Thoracic aorta (tissue), 2 donors: ENCODE data around the gene EFNA3. TPM values are rescaled to one million over a fixed set of nuclear protein-coding genes. Genes with fewer than 3 reads are reported as not detected.

ENCODE experiments used
- ATAC-seq: fragments of 150-250 bp; one replicate; pipeline ENCODE4 v1.8.0; 2017; ENCODE audit warnings: low read depth; ENCODE audit not compliant: insufficient number of reproducible peaks, low FRiP score
- DNase-seq: peaks from one replicate; pipeline ENCODE4 v3.0.0-alpha.2; 2020; ENCODE audit warnings: low spot score
- H3K27ac ChIP-seq, 2 donors: fragments of 200-600 bp; sonication (generic); 1 replicate in 1 of 2; 2 replicates in 1 of 2; pipeline ENCODE4 v1.5.1; 2016; ENCODE audit warnings: mild to moderate bottlenecking in 2 of 2, moderate library complexity in 2 of 2
- H3K27me3 ChIP-seq: fragments of 200-600 bp; sonication (generic); replicated peaks from 2 replicates; pipeline ENCODE4 v1.6.0; 2016; ENCODE audit warnings: mild to moderate bottlenecking; ENCODE audit not compliant: insufficient read depth
- H3K36me3 ChIP-seq: fragments of 200-600 bp; sonication (generic); one replicate; pipeline ENCODE4 v1.5.1; 2016
- H3K4me1 ChIP-seq, 2 donors: fragments of 200-600 bp; sonication (generic); 1 replicate in 1 of 2; 2 replicates in 1 of 2; pipeline versions ENCODE4 v1.5.1 to v1.6.0; 2016; ENCODE audit warnings: low read depth in 2 of 2, mild to moderate bottlenecking in 1 of 2; ENCODE audit not compliant: control insufficient read depth in 1 of 2
- H3K4me3 ChIP-seq: fragments of 200-600 bp; sonication (generic); 2 replicates; pipeline ENCODE4 v1.5.1; 2016; ENCODE audit warnings: mild to moderate bottlenecking
- H3K9me3 ChIP-seq: fragments of 200-600 bp; sonication (generic); 2 replicates; pipeline ENCODE4 v1.5.1; 2016
- total RNA-seq, 2 donors: library from RNA; depleted of rRNA; stranded (reverse); fragments of >200 nt; gene quantifications; one replicate each; pipeline versions ENCODE4 v1.1.0 to v1.2.3, GENCODE V29; 2016
- TF ChIP-seq, protein P1 (sequence below): fragments of 200-600 bp; sonication (generic); IDR thresholded peaks from one replicate; pipeline ENCODE4 v1.5.1; 2019; ENCODE audit warnings: antibody characterized with exemption

EFNA3 gene
- total RNA-seq, 2 donors from 2014 or later: 1.5 to 3.2 TPM

DNA sequence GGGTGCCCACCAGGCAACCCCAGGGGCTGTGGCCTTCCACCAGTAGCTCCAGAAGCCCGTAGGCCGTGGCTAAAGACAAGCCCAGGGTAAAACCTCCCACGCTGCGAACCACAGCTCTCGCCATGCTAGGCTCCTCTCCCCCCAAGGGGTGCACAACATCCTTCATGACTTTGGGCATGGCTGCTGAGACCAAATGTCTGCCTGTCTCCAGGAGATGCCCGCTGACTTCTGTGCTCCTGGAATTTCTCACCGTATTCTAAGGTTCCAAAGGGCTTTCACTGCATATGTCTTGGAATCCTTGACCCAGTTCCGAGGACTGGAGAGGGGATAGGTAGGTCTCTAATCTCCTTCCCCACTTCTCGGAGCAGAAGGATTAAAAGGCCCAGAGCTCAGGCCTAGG is 45.1 kb upstream of the EFNA3 start, which contains the start of the genes DCST1 and DCST2:
Gene DCST1, plus strand, starts transcription at position 301 of the 400 bp plus-strand sequence. CDS start 213 bp downstream, outside the sequence.
Gene DCST2, minus strand, starts transcription at position 258 of the 400 bp plus-strand sequence. Its CDS starts 80 bp downstream, at position 178.
- Histone ChIP-seq H3K9me3 (no peaks in the 10 kb centered on the region), H3K36me3 (no peaks in the 10 kb centered on the region), H3K27me3 (no peaks in the 10 kb centered on the region), H3K4me3 (no peak within 1 kb of the TSS), H3K4me1 (no peaks in the 10 kb centered on the region), H3K27ac (no peak within 1 kb of the TSS)
- TF ChIP-seq, protein P1, sequence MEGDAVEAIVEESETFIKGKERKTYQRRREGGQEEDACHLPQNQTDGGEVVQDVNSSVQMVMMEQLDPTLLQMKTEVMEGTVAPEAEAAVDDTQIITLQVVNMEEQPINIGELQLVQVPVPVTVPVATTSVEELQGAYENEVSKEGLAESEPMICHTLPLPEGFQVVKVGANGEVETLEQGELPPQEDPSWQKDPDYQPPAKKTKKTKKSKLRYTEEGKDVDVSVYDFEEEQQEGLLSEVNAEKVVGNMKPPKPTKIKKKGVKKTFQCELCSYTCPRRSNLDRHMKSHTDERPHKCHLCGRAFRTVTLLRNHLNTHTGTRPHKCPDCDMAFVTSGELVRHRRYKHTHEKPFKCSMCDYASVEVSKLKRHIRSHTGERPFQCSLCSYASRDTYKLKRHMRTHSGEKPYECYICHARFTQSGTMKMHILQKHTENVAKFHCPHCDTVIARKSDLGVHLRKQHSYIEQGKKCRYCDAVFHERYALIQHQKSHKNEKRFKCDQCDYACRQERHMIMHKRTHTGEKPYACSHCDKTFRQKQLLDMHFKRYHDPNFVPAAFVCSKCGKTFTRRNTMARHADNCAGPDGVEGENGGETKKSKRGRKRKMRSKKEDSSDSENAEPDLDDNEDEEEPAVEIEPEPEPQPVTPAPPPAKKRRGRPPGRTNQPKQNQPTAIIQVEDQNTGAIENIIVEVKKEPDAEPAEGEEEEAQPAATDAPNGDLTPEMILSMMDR: no peak
- no peak for DNase-seq
- ATAC-seq: no peak

DNA sequence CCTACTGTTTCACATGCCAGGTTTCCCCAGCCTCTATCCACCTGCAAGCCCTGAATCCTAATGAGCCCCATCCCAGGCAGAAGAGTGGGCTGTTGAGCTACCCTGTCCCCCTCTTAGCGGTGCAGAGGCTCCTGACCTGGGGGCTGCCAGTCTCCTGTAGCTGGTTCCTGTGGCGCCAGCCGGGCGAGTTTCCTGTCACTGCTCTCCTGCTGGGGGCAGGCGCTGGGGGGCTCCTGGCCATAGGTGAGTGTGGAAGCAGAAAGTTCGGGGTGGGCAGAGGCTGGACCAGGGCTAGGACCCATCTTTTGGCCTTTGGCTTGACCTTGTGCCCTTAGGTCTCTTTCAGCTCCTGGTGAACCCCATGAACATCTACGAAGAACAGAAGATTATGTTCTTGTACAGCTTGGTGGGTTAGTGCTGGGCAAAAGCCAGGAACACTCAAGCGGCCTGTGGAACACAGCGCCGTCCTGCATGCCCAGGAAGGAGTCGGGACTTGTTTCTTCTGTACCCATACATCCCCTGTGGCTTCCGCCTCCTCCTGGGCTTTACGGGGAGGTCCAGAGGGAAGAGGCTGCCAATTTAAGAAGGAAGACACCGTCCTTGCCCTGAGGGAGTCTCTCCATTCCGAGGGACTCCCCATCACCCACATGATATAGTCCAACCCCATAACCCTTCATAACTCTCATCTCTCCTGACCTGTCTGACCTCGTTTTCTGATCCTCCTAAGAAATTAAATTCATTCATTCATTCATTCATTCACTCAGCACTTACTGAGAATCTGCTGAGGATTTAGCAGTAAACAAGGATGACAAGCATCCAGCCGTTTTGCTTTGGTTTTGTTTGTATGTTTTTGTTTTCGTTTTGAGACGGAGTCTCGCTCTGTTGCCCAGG is 44.1 kb upstream of the EFNA3 start:
- no peak for ATAC-seq
- H3K4me1 ChIP-seq: no peaks in the 10 kb centered on the region
- H3K36me3 ChIP-seq: no peaks in the 10 kb centered on the region
- no peak overlapping the region for H3K4me3 ChIP-seq
- H3K27ac ChIP-seq: no peak overlapping the region
- no peaks in the 10 kb centered on the region for H3K9me3 ChIP-seq
- TF ChIP-seq, protein P1: no peak
- H3K27me3 ChIP-seq: no peaks in the 10 kb centered on the region
- no peak for DNase-seq

DNA sequence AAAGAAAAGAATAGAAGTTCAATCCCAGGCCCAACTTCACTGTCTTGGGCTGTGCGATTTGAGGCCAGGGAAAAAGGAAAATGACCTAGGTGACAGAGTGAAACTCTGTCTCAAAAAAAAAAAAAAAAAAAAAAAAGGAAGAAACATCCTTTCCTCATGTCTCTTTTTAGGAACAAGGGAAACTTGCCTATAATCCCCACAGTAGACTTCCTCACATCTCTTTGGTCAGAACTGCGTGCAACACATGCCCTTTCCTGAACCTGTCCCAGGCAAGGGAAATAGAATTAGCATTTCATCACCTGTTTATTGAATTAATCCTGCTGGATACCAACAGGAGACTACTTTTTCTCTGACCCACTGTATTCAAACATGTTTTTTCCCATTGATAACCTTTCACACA is 42.7 kb upstream of the EFNA3 start:
- DNase-seq (no peak), ATAC-seq (no peak)
- no peaks in the 10 kb centered on the region for H3K27me3 ChIP-seq
- H3K9me3 ChIP-seq: no peaks in the 10 kb centered on the region
- no peak overlapping the region for H3K4me3 ChIP-seq
- H3K27ac ChIP-seq: no peak overlapping the region
- H3K36me3 ChIP-seq: no peaks in the 10 kb centered on the region
- no peaks in the 10 kb centered on the region for H3K4me1 ChIP-seq
- TF ChIP-seq, protein P1: no peak

DNA sequence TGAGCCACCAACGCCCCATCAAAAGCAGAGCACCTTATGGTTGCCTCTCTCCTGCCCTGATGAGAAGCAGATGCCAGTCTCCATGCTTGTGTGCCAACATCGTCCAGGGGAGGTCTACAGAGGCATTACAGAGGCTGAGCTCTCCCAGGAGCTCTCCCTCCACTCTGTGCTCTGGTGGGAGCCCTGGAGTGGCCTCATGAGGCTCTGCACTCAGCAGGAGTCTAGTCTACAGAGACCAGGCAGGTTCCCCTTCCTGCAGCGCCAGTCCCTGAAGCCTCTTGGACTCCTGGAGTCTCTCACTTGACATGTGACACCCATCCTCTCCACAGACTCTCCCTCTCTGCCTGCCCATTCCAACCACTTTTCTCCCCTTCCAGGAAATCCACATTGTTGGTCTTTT is 41.6 kb upstream of the EFNA3 start:
- H3K4me3 ChIP-seq: no peak overlapping the region
- no peak for ATAC-seq

DNA sequence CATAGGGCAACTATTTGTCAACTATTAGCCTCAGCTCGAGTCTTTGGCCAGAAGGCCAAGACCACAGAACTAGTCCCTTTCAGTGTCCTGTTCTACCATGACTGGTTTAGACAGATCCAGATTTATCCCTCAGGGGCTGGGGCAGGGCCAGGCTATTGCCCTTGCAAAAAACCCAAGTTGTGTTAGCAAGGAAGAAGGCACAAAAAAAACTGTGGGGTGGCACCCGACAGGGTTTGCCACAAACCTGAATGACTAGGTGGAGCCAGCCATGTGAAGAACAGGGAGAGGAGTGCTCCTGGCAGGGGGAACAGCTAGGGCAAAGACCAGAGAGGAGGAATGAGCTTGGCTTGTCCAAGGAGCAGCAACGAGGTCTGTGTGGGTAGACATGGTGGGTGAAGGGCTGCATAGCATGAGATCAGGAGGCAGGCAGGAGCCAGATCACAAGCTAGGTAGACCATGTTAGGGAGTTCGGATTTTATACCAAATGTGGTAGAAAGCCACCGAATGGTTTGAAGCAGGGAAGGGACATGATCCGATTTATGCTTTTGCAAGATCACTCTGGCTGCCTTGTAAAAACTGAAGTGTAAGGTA is 40.7 kb upstream of the EFNA3 start:
- DNase-seq: no peak
- Histone ChIP-seq H3K4me3 (no peak overlapping the region), H3K4me1 (no peaks in the 10 kb centered on the region), H3K9me3 (no peaks in the 10 kb centered on the region), H3K27me3 (no peaks in the 10 kb centered on the region), H3K36me3 (no peaks in the 10 kb centered on the region), H3K27ac (no peak overlapping the region)
- no peak for ATAC-seq
- TF ChIP-seq, protein P1: no peak

More for the DNA sequence above, 41.6 kb upstream of the EFNA3 start:
- no peaks in the 10 kb centered on the region for H3K4me1 ChIP-seq
- H3K27ac ChIP-seq: no peak overlapping the region
- TF ChIP-seq, protein P1: no peak
- no peak for DNase-seq
- no peaks in the 10 kb centered on the region for H3K36me3 ChIP-seq
- H3K9me3 ChIP-seq: no peaks in the 10 kb centered on the region
- no peaks in the 10 kb centered on the region for H3K27me3 ChIP-seq
